ENCODE data around the gene ANKRD13B.

ANKRD13B gene

GRCh38 chr17:29623283-29623647 is 30.3 kb downstream of the ANKRD13B start:
- H2BK15ac ChIP-seq (ENCODE audit: low read depth, poor library complexity, severe bottlenecking) = no peak overlapping the region
- H3K27me3 ChIP-seq (ENCODE audit: control insufficient read depth in 1 of 2, insufficient read depth in 1 of 2, low read length in 2 of 2) = peaks cover 0 to 2% of the 10 kb centered on the region in 2 experiments
- peak overlapping the region; percentile 68 for H2AFZ ChIP-seq (ENCODE audit: low read depth, low read length)
- no peak overlapping the region for H3K9ac ChIP-seq (ENCODE audit: low read length)
- H3K4me1 ChIP-seq (ENCODE audit: control insufficient read depth, insufficient read depth, low read depth, low read length) = peaks cover 28% of the 10 kb centered on the region
- no peak overlapping the region for H3K14ac ChIP-seq (ENCODE audit: low read length in 2 of 2)
- no peaks in the 10 kb centered on the region for H3K9me3 ChIP-seq (ENCODE audit: control insufficient read depth, low read length)
- peak overlapping the region; percentile 58 to 83 for H3K4me3 ChIP-seq (ENCODE audit: insufficient read depth in 1 of 2, low read depth in 1 of 2, low read length in 2 of 2)
- no peak for DNase-seq
- peak overlapping the region; percentile 21 for H2AK5ac ChIP-seq (ENCODE audit: low read length, severe bottlenecking)
- no peak overlapping the region for H2BK5ac ChIP-seq (ENCODE audit: low read depth, low read length, poor library complexity, severe bottlenecking)
- H3K23ac ChIP-seq (ENCODE audit: low read length in 2 of 2) = no peak overlapping the region
- H3K18ac ChIP-seq (ENCODE audit: low read depth in 1 of 2, low read length in 2 of 2) = no peak overlapping the region
- peaks cover 2% of the 10 kb centered on the region for H3K79me1 ChIP-seq (replicated peaks; ENCODE audit: low read length, poor library complexity, severe bottlenecking)
- H3K4me2 ChIP-seq (ENCODE audit: low read length, poor library complexity, severe bottlenecking) = peak overlapping the region; percentile 98
- 36% methylated on average over 4 of the region's 4 CpGs for WGBS
- no peak overlapping the region for H2BK120ac ChIP-seq (ENCODE audit: low read depth, low read length)
- H3K4ac ChIP-seq (ENCODE audit: low read depth in 1 of 2, low read length in 2 of 2) = no peak overlapping the region
- no peak overlapping the region for H3K27ac ChIP-seq (ENCODE audit: low read length, poor library complexity, severe bottlenecking)
- H4K8ac ChIP-seq (ENCODE audit: low read length) = peak overlapping the region; percentile 7
- no peak overlapping the region for H2BK12ac ChIP-seq (ENCODE audit: low read length in 2 of 2)
- H4K91ac ChIP-seq (ENCODE audit: low read length) = no peak overlapping the region
- H3K36me3 ChIP-seq (ENCODE audit: control insufficient read depth in 1 of 2, insufficient read depth in 2 of 2, low read depth in 1 of 2, low read length in 2 of 2) = peaks cover 0 to 6% of the 10 kb centered on the region in 2 experiments

- no peak overlapping the region for H2AK5ac ChIP-seq (ENCODE audit: low read length, severe bottlenecking)
- H2BK15ac ChIP-seq (ENCODE audit: low read depth, poor library complexity, severe bottlenecking) = no peak overlapping the region
- WGBS = 76% methylated on average over 3 of the region's 4 CpGs
These were observed 31.7 kb downstream of the ANKRD13B start for GRCh38 chr17:29624586-29624985.

GRCh38 chr17:29625037-29625750 is 32.3 kb downstream of the ANKRD13B start:
- no peak for DNase-seq
- H3K4me1 ChIP-seq (ENCODE audit: control insufficient read depth, insufficient read depth, low read depth, low read length) = peaks cover 17% of the 10 kb centered on the region
- H2AFZ ChIP-seq (ENCODE audit: low read depth, low read length) = no peak overlapping the region
- no peak overlapping the region for H2BK15ac ChIP-seq (ENCODE audit: low read depth, poor library complexity, severe bottlenecking)
- H3K9ac ChIP-seq (ENCODE audit: low read length) = no peak overlapping the region
- H2BK120ac ChIP-seq (ENCODE audit: low read depth, low read length) = no peak overlapping the region
- H3K14ac ChIP-seq (ENCODE audit: low read length in 2 of 2) = no peak overlapping the region
- peaks cover 9% of the 10 kb centered on the region for H3K79me1 ChIP-seq (replicated peaks; ENCODE audit: low read length, poor library complexity, severe bottlenecking)
- no peak overlapping the region for H3K4me3 ChIP-seq (ENCODE audit: insufficient read depth in 1 of 2, low read depth in 1 of 2, low read length in 2 of 2)
- no peak overlapping the region for H3K27ac ChIP-seq (ENCODE audit: low read length, poor library complexity, severe bottlenecking)
- no peak overlapping the region for H2AK5ac ChIP-seq (ENCODE audit: low read length, severe bottlenecking)
- no peak overlapping the region for H3K4me2 ChIP-seq (ENCODE audit: low read length, poor library complexity, severe bottlenecking)
- no peak overlapping the region for H3K18ac ChIP-seq (ENCODE audit: low read depth in 1 of 2, low read length in 2 of 2)
- H3K4ac ChIP-seq (ENCODE audit: low read depth in 1 of 2, low read length in 2 of 2) = no peak overlapping the region
- H3K27me3 ChIP-seq (ENCODE audit: control insufficient read depth in 1 of 2, insufficient read depth in 1 of 2, low read length in 2 of 2) = no peaks in the 10 kb centered on the region
- H4K8ac ChIP-seq (ENCODE audit: low read length) = no peak overlapping the region
- no peak overlapping the region for H2BK5ac ChIP-seq (ENCODE audit: low read depth, low read length, poor library complexity, severe bottlenecking)
- 84% methylated on average over 8 of the region's 8 CpGs for WGBS
- H4K91ac ChIP-seq (ENCODE audit: low read length) = no peak overlapping the region
- H3K9me3 ChIP-seq (ENCODE audit: control insufficient read depth, low read length) = no peaks in the 10 kb centered on the region
- peaks cover 0 to 3% of the 10 kb centered on the region in 2 experiments for H3K36me3 ChIP-seq (ENCODE audit: control insufficient read depth in 1 of 2, insufficient read depth in 2 of 2, low read depth in 1 of 2, low read length in 2 of 2)
- H3K23ac ChIP-seq (ENCODE audit: low read length in 2 of 2) = no peak overlapping the region
- no peak overlapping the region for H2BK12ac ChIP-seq (ENCODE audit: low read length in 2 of 2)

More at GRCh38 chr17:29624586-29624985, 31.7 kb downstream of the ANKRD13B start:
- no peak overlapping the region for H3K4me3 ChIP-seq (ENCODE audit: insufficient read depth in 1 of 2, low read depth in 1 of 2, low read length in 2 of 2)
- no peak overlapping the region for H2BK12ac ChIP-seq (ENCODE audit: low read length in 2 of 2)
- H2BK5ac ChIP-seq (ENCODE audit: low read depth, low read length, poor library complexity, severe bottlenecking) = no peak overlapping the region
- no peak overlapping the region for H2BK120ac ChIP-seq (ENCODE audit: low read depth, low read length)
- H3K18ac ChIP-seq (ENCODE audit: low read depth in 1 of 2, low read length in 2 of 2) = no peak overlapping the region
- no peak overlapping the region for H3K9ac ChIP-seq (ENCODE audit: low read length)
- H3K9me3 ChIP-seq (ENCODE audit: control insufficient read depth, low read length) = no peaks in the 10 kb centered on the region
- no peaks in the 10 kb centered on the region for H3K27me3 ChIP-seq (ENCODE audit: control insufficient read depth in 1 of 2, insufficient read depth in 1 of 2, low read length in 2 of 2)
- no peak overlapping the region for H4K91ac ChIP-seq (ENCODE audit: low read length)
- no peak overlapping the region for H4K8ac ChIP-seq (ENCODE audit: low read length)
- peaks cover 0 to 3% of the 10 kb centered on the region in 2 experiments for H3K36me3 ChIP-seq (ENCODE audit: control insufficient read depth in 1 of 2, insufficient read depth in 2 of 2, low read depth in 1 of 2, low read length in 2 of 2)
- H3K4me2 ChIP-seq (ENCODE audit: low read length, poor library complexity, severe bottlenecking) = no peak overlapping the region
- H3K4me1 ChIP-seq (ENCODE audit: control insufficient read depth, insufficient read depth, low read depth, low read length) = peaks cover 19% of the 10 kb centered on the region
- peaks cover 9% of the 10 kb centered on the region for H3K79me1 ChIP-seq (replicated peaks; ENCODE audit: low read length, poor library complexity, severe bottlenecking)
- no peak overlapping the region for H3K14ac ChIP-seq (ENCODE audit: low read length in 2 of 2)
- no peak overlapping the region for H2AFZ ChIP-seq (ENCODE audit: low read depth, low read length)
- no peak for DNase-seq
- H3K23ac ChIP-seq (ENCODE audit: low read length in 2 of 2) = no peak overlapping the region
- H3K4ac ChIP-seq (ENCODE audit: low read depth in 1 of 2, low read length in 2 of 2) = no peak overlapping the region
- H3K27ac ChIP-seq (ENCODE audit: low read length, poor library complexity, severe bottlenecking) = no peak overlapping the region

DNA sequence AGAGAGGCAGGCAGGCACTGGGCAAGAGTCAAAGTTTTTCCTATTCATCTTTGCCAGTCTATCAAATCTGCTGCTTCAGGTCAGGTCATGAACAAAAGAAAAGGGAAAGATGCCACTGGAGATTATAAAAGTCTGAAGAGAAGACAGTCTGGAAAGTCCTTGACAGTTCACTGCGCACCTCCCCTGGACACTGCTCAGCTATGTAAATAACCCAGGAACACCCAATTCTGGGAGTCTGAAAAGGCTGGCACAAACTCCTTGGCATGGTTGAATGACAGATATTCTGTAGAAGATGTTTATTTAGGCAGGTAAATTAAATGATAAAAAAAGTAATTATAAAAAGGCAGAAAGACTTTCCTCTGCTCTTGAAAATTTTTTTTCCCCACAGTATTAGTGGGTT is 35.0 kb downstream of the ANKRD13B start:
- no peak overlapping the region for H4K8ac ChIP-seq (ENCODE audit: low read length)
- H2BK5ac ChIP-seq (ENCODE audit: low read depth, low read length, poor library complexity, severe bottlenecking) = no peak overlapping the region
- H2BK15ac ChIP-seq (ENCODE audit: low read depth, poor library complexity, severe bottlenecking) = no peak overlapping the region
- no peak overlapping the region for H3K14ac ChIP-seq (ENCODE audit: low read length in 2 of 2)
- no peaks in the 10 kb centered on the region for H3K9me3 ChIP-seq (ENCODE audit: control insufficient read depth, low read length)
- peaks cover 20% of the 10 kb centered on the region for H3K79me1 ChIP-seq (replicated peaks; ENCODE audit: low read length, poor library complexity, severe bottlenecking)
- no peak overlapping the region for H3K18ac ChIP-seq (ENCODE audit: low read depth in 1 of 2, low read length in 2 of 2)
- 100% methylated on average over 1 of the region's 1 CpG for WGBS
- H3K23ac ChIP-seq (ENCODE audit: low read length in 2 of 2) = no peak overlapping the region
- no peak overlapping the region for H4K91ac ChIP-seq (ENCODE audit: low read length)
- H3K4me3 ChIP-seq (ENCODE audit: insufficient read depth in 1 of 2, low read depth in 1 of 2, low read length in 2 of 2) = no peak overlapping the region
- peaks cover 3% of the 10 kb centered on the region for H3K4me1 ChIP-seq (ENCODE audit: control insufficient read depth, insufficient read depth, low read depth, low read length)
- H3K4ac ChIP-seq (ENCODE audit: low read depth in 1 of 2, low read length in 2 of 2) = no peak overlapping the region
- no peaks in the 10 kb centered on the region for H3K27me3 ChIP-seq (ENCODE audit: control insufficient read depth in 1 of 2, insufficient read depth in 1 of 2, low read length in 2 of 2)
- no peak overlapping the region for H2AK5ac ChIP-seq (ENCODE audit: low read length, severe bottlenecking)
- peaks cover 20 to 23% of the 10 kb centered on the region in 2 experiments for H3K36me3 ChIP-seq (ENCODE audit: control insufficient read depth in 1 of 2, insufficient read depth in 2 of 2, low read depth in 1 of 2, low read length in 2 of 2)
- no peak overlapping the region for H2AFZ ChIP-seq (ENCODE audit: low read depth, low read length)
- H2BK12ac ChIP-seq (ENCODE audit: low read length in 2 of 2) = no peak overlapping the region
- no peak overlapping the region for H3K9ac ChIP-seq (ENCODE audit: low read length)
- no peak overlapping the region for H2BK120ac ChIP-seq (ENCODE audit: low read depth, low read length)
- H3K4me2 ChIP-seq (ENCODE audit: low read length, poor library complexity, severe bottlenecking) = no peak overlapping the region
- DNase-seq = no peak
- no peak overlapping the region for H3K27ac ChIP-seq (ENCODE audit: low read length, poor library complexity, severe bottlenecking)
